Activated CD4-positive, alpha-beta T cell treated with anti-CD3 and anti-CD28 coated beads for 4 hours (primary cell): ENCODE results near the gene TASOR2.
A peak's percentile ranks its signal among the peaks of the same experiment; 100 is the strongest.

Experiments
- DNase-seq, 2 donors: peaks; one replicate each; pipeline ENCODE4 v3.0.0-alpha.2; 2020

Gene TASOR2

GRCh38 chr10:5684318-5684970 is at the start of gene TASOR2:
TSS of gene TASOR2 (plus strand) at chr10:5684838. CDS start at chr10:5720643, 35,805 bp downstream.
- peak; percentile 96 to 97 for DNase-seq

GRCh38 chr10:5634918-5635317 is 49.7 kb upstream of the TASOR2 start:
- no peak for DNase-seq

- DNase-seq: no peak
Measured at GRCh38 chr10:5638494-5638893, 46.1 kb upstream of the TASOR2 start.

- no peak for DNase-seq
Measured at GRCh38 chr10:5639066-5639465, 45.6 kb upstream of the TASOR2 start.

- no peak for DNase-seq
Measured at GRCh38 chr10:5640036-5640435, 44.6 kb upstream of the TASOR2 start.

GRCh38 chr10:5640501-5640900 is 44.1 kb upstream of the TASOR2 start:
- no peak for DNase-seq

GRCh38 chr10:5641501-5641900 is 43.1 kb upstream of the TASOR2 start:
- DNase-seq: no peak

- DNase-seq: no peak
Measured at GRCh38 chr10:5643346-5644067, 41.1 kb upstream of the TASOR2 start.

GRCh38 chr10:5644930-5645329 is 39.7 kb upstream of the TASOR2 start:
- DNase-seq: no peak

- DNase-seq: no peak
Measured at GRCh38 chr10:5645375-5645774, 39.3 kb upstream of the TASOR2 start.

GRCh38 chr10:5645944-5646617 is 38.6 kb upstream of the TASOR2 start:
- no peak for DNase-seq

GRCh38 chr10:5647507-5648240 is 37.0 kb upstream of the TASOR2 start:
- no peak for DNase-seq

GRCh38 chr10:5648494-5649457 is 35.9 kb upstream of the TASOR2 start:
- no peak for DNase-seq

GRCh38 chr10:5649746-5650145 is 34.9 kb upstream of the TASOR2 start:
- DNase-seq: no peak

GRCh38 chr10:5650664-5651387 is 33.8 kb upstream of the TASOR2 start:
- no peak for DNase-seq

- no peak for DNase-seq
Measured at GRCh38 chr10:5651388-5651764, 33.3 kb upstream of the TASOR2 start.

- no peak for DNase-seq
Measured at GRCh38 chr10:5652746-5653145, 31.9 kb upstream of the TASOR2 start.

GRCh38 chr10:5654218-5654755 is 30.4 kb upstream of the TASOR2 start:
- no peak for DNase-seq

GRCh38 chr10:5655121-5655520 is 29.5 kb upstream of the TASOR2 start:
- DNase-seq: no peak

GRCh38 chr10:5656737-5657579 is 27.7 kb upstream of the TASOR2 start:
- no peak for DNase-seq
